Stomach (tissue), 9 donors: ENCODE measurements around the gene GGCX. TPM values are rescaled to one million over a fixed set of nuclear protein-coding genes. Genes with fewer than 3 reads are reported as not detected.

Experiments
- DNase-seq, 2 donors: peaks; one replicate each; pipeline versions ENCODE4 v3.0.0 to v3.0.0-alpha.2; 2013 to 2019
- H3K27ac ChIP-seq, 5 donors: fragments of 200-600 bp in 4 of 5; sonication (generic) in 4 of 5; one replicate each; pipeline ENCODE4 v1.5.1; 2013 to 2019; ENCODE audit warnings: mild to moderate bottlenecking in 1 of 5, moderate library complexity in 1 of 5
- H3K27me3 ChIP-seq, 3 donors: fragments of 200-600 bp; sonication (generic); one replicate each; pipeline ENCODE4 v1.5.1; 2017 to 2019; ENCODE audit warnings: mixed run types in 1 of 3
- H3K36me3 ChIP-seq, 4 donors: fragments of 200-600 bp; sonication (generic); 1 replicate in 3 of 4; 2 replicates in 1 of 4; pipeline ENCODE4 v1.5.1; 2016 to 2019
- H3K4me1 ChIP-seq, 4 donors: fragments of 200-600 bp; sonication (generic); one replicate each; pipeline ENCODE4 v1.5.1; 2016 to 2019
- H3K4me3 ChIP-seq, 4 donors: fragments of 200-600 bp; sonication (generic) in 3 of 4; one replicate each; pipeline ENCODE4 v1.5.1; 2016 to 2019; ENCODE audit warnings: mild to moderate bottlenecking in 1 of 4
- H3K9me3 ChIP-seq, 4 donors: fragments of 200-600 bp; sonication (generic); one replicate each; pipeline ENCODE4 v1.5.1; 2016 to 2019
- EP300 ChIP-seq: sonication (generic); formaldehyde crosslinking; IDR thresholded peaks from one replicate; pipeline ENCODE4 v1.6.1; 2017; ENCODE audit warnings: antibody characterized with exemption
- POLR2A ChIP-seq, 4 donors: fragments of 450-650 bp; IDR thresholded peaks; one replicate each; pipeline ENCODE4 v1.6.1; 2016; ENCODE audit warnings: antibody characterized with exemption in 4 of 4, control low read depth in 2 of 4, mild to moderate bottlenecking in 1 of 4, moderate library complexity in 1 of 4
- POLR2AphosphoS5 ChIP-seq, 3 donors: sonication (generic); formaldehyde crosslinking; IDR thresholded peaks; one replicate each; pipeline ENCODE4 v1.6.1; 2016; ENCODE audit warnings: antibody characterized with exemption in 3 of 3
- WGBS, 5 donors: extraction: QIAGEN DNeasy Blood & Tissue Kit in 3 of 5; methylation state at CpG; one replicate each; pipeline versions ENCODE4 v1.1.5 to v1.1.7; 2013 to 2018; 5-methylcytosine and 5-hydroxymethylcytosine counted together
- intact Hi-C: fragments of 100-400 bp; cut with DNase I; formaldehyde crosslinking; loops from one replicate; pipeline ENCODE4 v1.15.1; 2023; ENCODE audit warnings: low total_unique reads
- polyA plus RNA-seq, 3 donors: library from polyadenylated mRNA; stranded (reverse); fragments of 200-250 nt; gene quantifications; one replicate each; pipeline ENCODE4 v1.2.3, GENCODE V29; 2013
- total RNA-seq, 5 donors: library from RNA; depleted of rRNA; stranded (reverse); fragments of >200 nt; gene quantifications; one replicate each; pipeline versions ENCODE4 v1.1.0 to v1.2.3, GENCODE V29; 2014 to 2016
- TF ChIP-seq, protein P1 (sequence below), 7 experiments: fragments of 450-650 bp in 4 of 7; fragments of 200-600 bp in 3 of 7; sonication (generic) in 3 of 7; IDR thresholded peaks; one replicate each; pipeline ENCODE4 v1.5.1; 2016 to 2019; ENCODE audit warnings: antibody characterized with exemption in 7 of 7, control low read depth in 2 of 7, mild to moderate bottlenecking in 1 of 7
- donor health status: healthy with polysubstance abuse.
- donor health status: Bipolar disorder and iron deficiency.
- donor health status: healthy.

Gene GGCX
- total and polyA plus RNA-seq, 8 donors: 5.2 to 87.5 (median 15.9) TPM

DNA sequence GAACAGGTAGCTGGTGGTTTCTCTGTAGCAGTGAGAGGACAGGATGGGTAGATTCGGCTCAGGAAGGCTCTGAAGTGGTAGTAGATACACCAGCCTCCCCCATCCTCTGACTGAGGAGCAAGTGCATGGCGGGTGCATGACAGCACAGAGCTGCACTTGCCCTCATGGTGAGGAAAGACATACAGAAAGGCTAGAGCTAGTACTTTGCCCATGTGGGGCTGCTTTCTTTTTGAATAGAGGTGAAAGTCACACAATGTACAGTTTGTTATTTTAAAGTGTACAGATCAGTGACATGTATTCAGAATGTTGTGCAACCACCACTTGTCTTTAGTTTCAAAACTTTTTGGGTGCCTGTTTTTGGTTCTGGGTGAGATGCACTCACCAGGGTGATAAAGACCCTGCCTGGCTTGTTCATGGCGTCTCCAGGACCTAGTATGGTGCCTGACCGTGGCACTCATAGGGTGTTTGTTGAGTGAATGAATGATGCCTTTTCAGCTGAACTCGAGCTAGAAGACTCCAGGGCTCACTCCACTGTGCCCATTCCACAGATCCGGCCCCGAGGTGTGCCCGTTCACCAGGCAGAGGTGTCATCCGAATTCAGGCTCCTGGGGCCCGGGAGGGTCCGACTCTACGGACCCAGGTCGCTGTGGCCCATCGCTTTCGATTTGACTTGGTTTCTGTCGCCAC lies 22.5 kb upstream of the GGCX start:
- intact Hi-C loops: no loop called here
- Histone ChIP-seq H3K9me3 (no peaks in the 10 kb centered on the region), H3K27me3 (no peaks in the 10 kb centered on the region), H3K4me3 (peak overlapping the region; percentile 58 to 69 (median 62)), H3K36me3 (peaks cover 0 to 21% (median 8%) of the 10 kb centered on the region in 4 donors), H3K27ac (peak overlapping the region; percentile 87 to 94 (median 91)), H3K4me1 (peaks cover 53 to 80% (median 74%) of the 10 kb centered on the region in 4 donors)
- no peak for DNase-seq
- WGBS, 5 donors: 25 to 64% (median 29%) methylated on average over 5 to 16 of the region's 16 CpGs
- peak in 1 of 3 donors; percentile 6 for TF ChIP-seq POLR2AphosphoS5 (IDR thresholded peaks at IDR 0.05)
- no peak for TF ChIP-seq POLR2A (IDR thresholded peaks at IDR 0.05)

DNA sequence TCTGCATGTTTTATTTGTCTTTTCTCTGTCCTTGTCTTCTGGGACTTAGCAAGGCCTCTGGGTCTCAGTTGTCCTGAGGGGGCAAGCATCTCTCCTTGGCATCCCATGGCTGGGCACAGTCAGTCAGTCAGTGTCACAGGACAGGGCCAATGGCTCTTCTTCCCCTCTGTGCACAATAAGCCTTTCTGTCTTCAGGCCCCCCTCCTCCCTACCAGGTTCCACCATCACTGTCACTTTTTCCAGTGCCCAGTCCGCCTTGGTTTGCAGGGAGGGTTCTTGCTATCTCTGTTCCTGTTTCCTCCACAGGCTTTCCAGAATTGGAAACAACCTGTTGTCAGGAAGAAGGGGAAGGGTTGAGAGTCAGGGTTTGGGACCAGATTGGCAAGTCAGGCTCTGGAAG lies 21.2 kb upstream of the GGCX start:
- no peak overlapping the region for H3K4me3 ChIP-seq
- TF ChIP-seq POLR2AphosphoS5 (IDR thresholded peaks at IDR 0.05) (no peak), POLR2A (IDR thresholded peaks at IDR 0.05) (no peak), EP300 (no peak)
- TF ChIP-seq, protein P1, sequence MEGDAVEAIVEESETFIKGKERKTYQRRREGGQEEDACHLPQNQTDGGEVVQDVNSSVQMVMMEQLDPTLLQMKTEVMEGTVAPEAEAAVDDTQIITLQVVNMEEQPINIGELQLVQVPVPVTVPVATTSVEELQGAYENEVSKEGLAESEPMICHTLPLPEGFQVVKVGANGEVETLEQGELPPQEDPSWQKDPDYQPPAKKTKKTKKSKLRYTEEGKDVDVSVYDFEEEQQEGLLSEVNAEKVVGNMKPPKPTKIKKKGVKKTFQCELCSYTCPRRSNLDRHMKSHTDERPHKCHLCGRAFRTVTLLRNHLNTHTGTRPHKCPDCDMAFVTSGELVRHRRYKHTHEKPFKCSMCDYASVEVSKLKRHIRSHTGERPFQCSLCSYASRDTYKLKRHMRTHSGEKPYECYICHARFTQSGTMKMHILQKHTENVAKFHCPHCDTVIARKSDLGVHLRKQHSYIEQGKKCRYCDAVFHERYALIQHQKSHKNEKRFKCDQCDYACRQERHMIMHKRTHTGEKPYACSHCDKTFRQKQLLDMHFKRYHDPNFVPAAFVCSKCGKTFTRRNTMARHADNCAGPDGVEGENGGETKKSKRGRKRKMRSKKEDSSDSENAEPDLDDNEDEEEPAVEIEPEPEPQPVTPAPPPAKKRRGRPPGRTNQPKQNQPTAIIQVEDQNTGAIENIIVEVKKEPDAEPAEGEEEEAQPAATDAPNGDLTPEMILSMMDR (IDR thresholded peaks at IDR 0.05): no peak
- H3K36me3 ChIP-seq: peaks cover 0 to 21% (median 8%) of the 10 kb centered on the region in 4 donors
- H3K9me3 ChIP-seq: no peaks in the 10 kb centered on the region
- peaks cover 54 to 79% (median 72%) of the 10 kb centered on the region in 4 donors for H3K4me1 ChIP-seq
- peak overlapping the region in 1 of 5 donors; percentile 94 for H3K27ac ChIP-seq
- 47 to 90% (median 71%) methylated on average over 1 of the region's 1 CpG for WGBS, 5 donors
- no peak for DNase-seq
- H3K27me3 ChIP-seq: no peaks in the 10 kb centered on the region
- intact Hi-C loops: no loop called here

DNA sequence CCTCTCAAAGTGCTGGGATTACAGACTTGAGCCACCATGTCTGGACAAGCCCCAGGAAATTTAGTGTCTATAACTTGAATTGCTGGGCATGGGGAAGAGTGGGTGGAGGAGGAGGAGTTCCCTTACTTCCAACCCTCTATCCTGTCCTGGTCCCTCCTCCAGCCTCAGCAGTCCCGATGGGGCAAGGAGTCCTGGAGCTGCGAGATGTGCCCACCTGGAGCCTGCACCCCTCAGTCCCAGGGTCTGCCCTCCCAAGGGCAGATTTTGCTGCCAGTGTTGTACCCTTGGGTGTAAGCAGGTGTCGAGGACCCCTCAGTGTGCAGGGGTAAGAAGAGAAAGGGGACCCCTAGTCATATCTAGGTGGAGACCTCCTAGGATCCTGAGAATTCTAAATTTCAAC lies 18.9 kb upstream of the GGCX start:
- Histone ChIP-seq H3K9me3 (no peaks in the 10 kb centered on the region), H3K36me3 (peaks cover 0 to 21% (median 8%) of the 10 kb centered on the region in 4 donors), H3K4me1 (peaks cover 36 to 66% (median 52%) of the 10 kb centered on the region in 4 donors), H3K27me3 (no peaks in the 10 kb centered on the region), H3K27ac (peak overlapping the region in 3 of 5 donors; percentile 79 to 91 (median 90)), H3K4me3 (no peak overlapping the region)
- intact Hi-C loops: no loop called here
- no peak for DNase-seq
- TF ChIP-seq POLR2AphosphoS5 (IDR thresholded peaks at IDR 0.05) (no peak), EP300 (no peak), POLR2A (IDR thresholded peaks at IDR 0.05) (no peak)
- TF ChIP-seq, protein P1 (IDR thresholded peaks at IDR 0.05): no peak
- 89 to 96% (median 89%) methylated on average over 3 of the region's 3 CpGs for WGBS, 5 donors

DNA sequence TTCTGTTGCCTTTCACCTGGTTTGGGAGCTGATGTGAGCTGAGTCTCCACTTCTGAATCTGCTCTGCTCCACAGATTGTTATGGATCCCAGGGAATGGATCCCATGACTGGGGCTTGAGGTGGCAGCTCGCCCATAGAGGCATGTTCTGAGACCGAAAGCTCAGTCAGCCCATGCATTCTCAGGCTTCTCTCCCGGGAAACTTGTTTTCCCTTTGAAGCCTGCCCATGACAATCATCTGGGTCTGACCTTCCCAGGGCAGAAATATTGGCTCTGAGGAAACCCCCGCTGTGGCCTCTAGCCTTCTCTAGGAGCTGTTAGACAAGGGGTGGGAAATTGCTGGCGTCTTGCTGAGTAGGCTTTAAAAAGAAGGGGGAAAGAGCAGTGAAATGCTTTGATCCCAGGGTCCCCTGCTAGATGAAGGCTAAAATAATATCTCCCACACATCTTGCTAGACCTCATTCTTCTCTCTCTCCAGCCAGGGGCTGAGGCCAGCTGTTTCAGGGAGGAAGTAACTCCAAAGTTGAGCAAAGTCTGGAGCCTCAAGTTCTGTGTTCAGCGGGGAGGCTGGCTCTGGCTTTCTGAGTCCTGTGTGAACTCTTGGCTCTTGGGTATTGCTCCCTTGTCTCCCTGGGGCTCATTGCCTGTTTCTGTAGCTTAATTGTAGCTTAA lies 18.1 kb upstream of the GGCX start:
- intact Hi-C loops: no loop called here
- Histone ChIP-seq H3K4me3 (peak overlapping the region in 3 of 4 donors; percentile 46 to 60 (median 49)), H3K27me3 (no peaks in the 10 kb centered on the region), H3K9me3 (no peaks in the 10 kb centered on the region), H3K27ac (peak overlapping the region in 4 of 5 donors; percentile 79 to 91 (median 88)), H3K36me3 (peaks cover 0 to 21% (median 8%) of the 10 kb centered on the region in 4 donors), H3K4me1 (peaks cover 28 to 58% (median 44%) of the 10 kb centered on the region in 4 donors)
- no peak for DNase-seq
- 47 to 67% (median 59%) methylated on average over 6 of the region's 6 CpGs for WGBS, 5 donors
- TF ChIP-seq POLR2A (IDR thresholded peaks at IDR 0.05): no peak
- TF ChIP-seq EP300: no peak
- TF ChIP-seq, protein P1 (IDR thresholded peaks at IDR 0.05): no peak
- no peak for TF ChIP-seq POLR2AphosphoS5 (IDR thresholded peaks at IDR 0.05)
